Neural progenitor cell (in vitro differentiated cells): ENCODE data around the gene MTMR6. TPM values are rescaled to one million over a fixed set of nuclear protein-coding genes. Genes with fewer than 3 reads are reported as not detected.

Experiments
- DNase-seq: peaks from one replicate; pipeline ENCODE4 v3.0.0-alpha.2; 2016; ENCODE audit warnings: low spot score
- H2AFZ ChIP-seq: fragments of 200-600 bp; sonication (generic); replicated peaks from 2 replicates; pipeline ENCODE4 v1.6.1; 2016; ENCODE audit warnings: antibody characterized with exemption
- H3F3A ChIP-seq: fragments of 200-600 bp; sonication (generic); 2 replicates; pipeline ENCODE4 v1.6.1; 2016; ENCODE audit warnings: antibody characterized with exemption, low read depth
- H3K27ac ChIP-seq: fragments of 200-600 bp; sonication (generic); 2 replicates; pipeline ENCODE4 v1.5.1; 2016; ENCODE audit warnings: mild to moderate bottlenecking
- H3K27me3 ChIP-seq: fragments of 200-600 bp; sonication (generic); 2 replicates; pipeline ENCODE4 v1.6.1; 2016; ENCODE audit warnings: mild to moderate bottlenecking, moderate library complexity
- H3K36me3 ChIP-seq: fragments of 200-600 bp; sonication (generic); 2 replicates; pipeline ENCODE4 v1.5.1; 2016
- H3K4me1 ChIP-seq: fragments of 200-600 bp; sonication (generic); 2 replicates; pipeline ENCODE4 v1.6.1; 2016; ENCODE audit warnings: mixed run types
- H3K4me2 ChIP-seq: fragments of 200-600 bp; sonication (generic); 2 replicates; pipeline ENCODE4 v1.6.1; 2016
- H3K4me3 ChIP-seq: fragments of 200-600 bp; sonication (generic); 2 replicates; pipeline ENCODE4 v1.5.1; 2016
- H3K79me2 ChIP-seq: fragments of 200-600 bp; sonication (generic); 2 replicates; pipeline ENCODE4 v1.6.1; 2016; ENCODE audit warnings: low read depth
- H3K9ac ChIP-seq: fragments of 200-600 bp; sonication (generic); 2 replicates; pipeline ENCODE4 v1.6.1; 2016
- H3K9me3 ChIP-seq: fragments of 200-600 bp; sonication (generic); 2 replicates; pipeline ENCODE4 v1.5.1; 2016; ENCODE audit warnings: low read depth
- H4K20me1 ChIP-seq: fragments of 200-600 bp; sonication (generic); 2 replicates; pipeline ENCODE4 v1.6.1; 2016; ENCODE audit warnings: low read depth
- H3K27ac Mint-ChIP-seq: 3 replicates; pipeline ENCODE4 v1.8.0; 2021; ENCODE audit warnings: mixed read lengths
- H3K27me3 Mint-ChIP-seq: 2 replicates; pipeline ENCODE4 v1.8.0; 2022; ENCODE audit warnings: low read depth, mild to moderate bottlenecking, inconsistent platforms, moderate library complexity, mixed read lengths; ENCODE audit not compliant: insufficient read depth
- H3K36me3 Mint-ChIP-seq: 3 replicates; pipeline ENCODE4 v1.8.0; 2021; ENCODE audit warnings: mixed read lengths
- H3K4me1 Mint-ChIP-seq: 3 replicates; pipeline ENCODE4 v1.8.0; 2021; ENCODE audit warnings: mixed read lengths
- H3K4me3 Mint-ChIP-seq: 3 replicates; pipeline ENCODE4 v1.8.0; 2021; ENCODE audit warnings: mild to moderate bottlenecking, moderate library complexity, mixed read lengths
- H3K9me3 Mint-ChIP-seq: 3 replicates; pipeline ENCODE4 v1.8.0; 2020; ENCODE audit warnings: mixed read lengths
- CTCF ChIP-seq: fragments of 200-600 bp; sonication (generic); IDR thresholded peaks from 2 replicates; pipeline ENCODE4 v1.5.1; 2017; ENCODE audit warnings: antibody characterized with exemption, mild to moderate bottlenecking
- EZH2 ChIP-seq: fragments of 200-600 bp; sonication (generic); IDR thresholded peaks from 2 replicates; pipeline ENCODE4 v1.6.1; 2017; ENCODE audit warnings: antibody characterized with exemption, mild to moderate bottlenecking, moderate library complexity
- EZH2phosphoT487 ChIP-seq: fragments of 200-600 bp; sonication (generic); IDR thresholded peaks from 2 replicates; pipeline ENCODE4 v1.6.1; 2017; ENCODE audit warnings: antibody characterized with exemption
- total RNA-seq: library from RNA; depleted of rRNA; stranded (reverse); fragments of >200 nt; gene quantifications from 2 replicates; pipeline ENCODE4 v1.2.3, GENCODE V29; 2015; ENCODE audit warnings: low replicate concordance

Gene MTMR6
- total RNA-seq: 14.2 and 19.1 TPM in 2 replicates

- Mint-ChIP-seq H3K36me3 (peaks cover 4% of the 10 kb centered on the region), H3K27me3 (peaks cover 3% of the 10 kb centered on the region), H3K4me3 (peak within 1 kb of the TSS; percentile 98), H3K27ac (peak within 1 kb of the TSS; percentile 97), H3K4me1 (peaks cover 20% of the 10 kb centered on the region), H3K9me3 (no peaks in the 10 kb centered on the region)
- TF ChIP-seq EZH2 (no peak), CTCF (peak; percentile 96)
- H3K36me3 ChIP-seq: no peaks in the 10 kb centered on the region
- H3K4me1 ChIP-seq: peaks cover 5% of the 10 kb centered on the region
- H3K79me2 ChIP-seq: peaks cover 23% of the 10 kb centered on the region
- H3K27ac ChIP-seq: no peak within 1 kb of the TSS
- no peaks in the 10 kb centered on the region for H3K9me3 ChIP-seq
- H3K9ac ChIP-seq: peak within 1 kb of the TSS; percentile 54
- H3F3A ChIP-seq: peaks cover 8% of the 10 kb centered on the region
- peaks cover 2% of the 10 kb centered on the region for H4K20me1 ChIP-seq
- H3K27me3 ChIP-seq: peaks cover 33% of the 10 kb centered on the region
- H2AFZ ChIP-seq: peak within 1 kb of the TSS; percentile 75
- H3K4me2 ChIP-seq: peak within 1 kb of the TSS; percentile 85
- peak within 1 kb of the TSS; percentile 72 for H3K4me3 ChIP-seq
- DNase-seq: peak; percentile 92
Observed at GRCh38 chr13:25286969-25287961, at the start of gene MTMR6. Gene MTMR6 (minus strand): TSS chr13:25287488. CDS start chr13:25287247, 241 bp downstream.

- Histone ChIP-seq H3K4me1 (no peaks in the 10 kb centered on the region), H3K27ac (no peak overlapping the region), H3K27me3 (no peaks in the 10 kb centered on the region), H3K9me3 (no peaks in the 10 kb centered on the region), H3K9ac (no peak overlapping the region), H3K79me2 (peaks cover 13% of the 10 kb centered on the region), H3F3A (peaks cover 15% of the 10 kb centered on the region), H3K4me2 (no peak overlapping the region), H3K36me3 (peaks cover 37% of the 10 kb centered on the region), H4K20me1 (peaks cover 22% of the 10 kb centered on the region), H2AFZ (no peak overlapping the region), H3K4me3 (no peak overlapping the region)
- Mint-ChIP-seq H3K27me3 (no peaks in the 10 kb centered on the region), H3K27ac (no peak overlapping the region), H3K4me1 (no peaks in the 10 kb centered on the region), H3K4me3 (no peak overlapping the region), H3K36me3 (peaks cover 19% of the 10 kb centered on the region), H3K9me3 (no peaks in the 10 kb centered on the region)
- DNase-seq: no peak
- no peak for TF ChIP-seq CTCF
Observed at GRCh38 chr13:25335856-25336255, 48.6 kb upstream of the MTMR6 start.

- Mint-ChIP-seq H3K27ac (no peak overlapping the region), H3K4me1 (no peaks in the 10 kb centered on the region), H3K36me3 (peaks cover 22% of the 10 kb centered on the region), H3K9me3 (no peaks in the 10 kb centered on the region), H3K4me3 (no peak overlapping the region), H3K27me3 (no peaks in the 10 kb centered on the region)
- Histone ChIP-seq H2AFZ (no peak overlapping the region), H3K4me3 (no peak overlapping the region), H3K27ac (no peak overlapping the region), H3K9ac (no peak overlapping the region), H3K4me2 (no peak overlapping the region), H3K4me1 (no peaks in the 10 kb centered on the region), H3K9me3 (no peaks in the 10 kb centered on the region), H4K20me1 (peaks cover 22% of the 10 kb centered on the region), H3K79me2 (peaks cover 13% of the 10 kb centered on the region), H3K36me3 (peaks cover 31% of the 10 kb centered on the region), H3K27me3 (no peaks in the 10 kb centered on the region), H3F3A (peaks cover 12% of the 10 kb centered on the region)
- no peak for TF ChIP-seq EZH2phosphoT487
- no peak for TF ChIP-seq CTCF
- TF ChIP-seq EZH2: no peak
- DNase-seq: no peak
Observed at GRCh38 chr13:25330541-25330940, 43.3 kb upstream of the MTMR6 start.
